Astrocyte of the hippocampus (primary cell): ENCODE data around the gene FAHD2B.
"Not testable (repeated sequence)": the region's sequence is repeated elsewhere in the genome, so short reads cannot be mapped to it uniquely, and the experiment has no call there.

Source experiments
- DNase-seq: peaks from one replicate; pipeline ENCODE4 v3.0.0; 2011; ENCODE audit warnings: low read depth, low spot score

Gene FAHD2B, protein sequence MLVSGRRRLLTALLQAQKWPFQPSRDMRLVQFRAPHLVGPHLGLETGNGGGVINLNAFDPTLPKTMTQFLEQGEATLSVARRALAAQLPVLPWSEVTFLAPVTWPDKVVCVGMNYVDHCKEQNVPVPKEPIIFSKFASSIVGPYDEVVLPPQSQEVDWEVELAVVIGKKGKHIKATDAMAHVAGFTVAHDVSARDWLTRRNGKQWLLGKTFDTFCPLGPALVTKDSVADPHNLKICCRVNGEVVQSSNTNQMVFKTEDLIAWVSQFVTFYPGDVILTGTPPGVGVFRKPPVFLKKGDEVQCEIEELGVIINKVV

DNA sequence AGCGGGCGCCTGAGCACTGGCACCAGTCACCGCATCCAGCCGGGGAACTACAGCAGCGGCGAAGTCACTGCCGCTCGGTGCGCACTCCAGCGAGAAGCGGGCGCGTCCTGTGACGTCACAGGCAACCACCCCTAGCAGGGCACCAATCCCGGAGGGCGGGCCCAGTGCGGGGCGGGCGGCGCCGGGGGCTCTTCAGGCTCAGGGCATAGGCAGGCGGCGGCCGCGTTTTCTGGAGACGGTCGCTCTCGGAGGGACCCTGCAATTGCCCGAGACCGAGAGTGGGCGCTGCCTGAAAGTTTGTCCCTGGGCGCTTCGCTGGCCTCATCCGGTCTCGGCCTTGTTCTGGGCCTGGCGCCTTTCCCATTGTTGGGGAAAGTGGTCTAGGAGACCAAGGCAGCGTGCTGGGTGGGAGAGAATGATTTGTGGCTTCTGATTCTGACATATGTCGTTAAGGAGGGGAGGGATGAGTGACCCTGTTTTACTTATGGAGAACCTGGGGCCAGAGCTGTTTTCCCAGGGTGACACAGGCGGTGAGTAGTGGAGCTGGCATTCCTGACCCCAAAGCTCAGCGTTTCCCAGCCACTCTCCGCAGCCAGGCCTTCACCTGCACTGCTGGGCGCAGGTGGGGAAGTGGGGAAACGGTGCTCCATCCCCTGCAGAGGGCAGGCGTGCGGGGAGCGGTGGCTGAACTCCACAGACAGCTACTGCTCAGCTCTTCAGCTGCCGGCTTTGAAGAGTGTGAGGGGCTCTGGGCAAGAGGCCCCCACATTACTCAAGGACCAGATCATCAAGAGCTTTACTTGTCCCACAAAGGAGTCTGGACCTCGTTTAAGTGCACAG lies at the start of gene FAHD2B:
TSS of gene FAHD2B (minus strand) at position 111 of the 840 bp plus-strand sequence. CDS start 3,176 bp downstream, outside the sequence.
- peak; percentile 78 for DNase-seq

DNA sequence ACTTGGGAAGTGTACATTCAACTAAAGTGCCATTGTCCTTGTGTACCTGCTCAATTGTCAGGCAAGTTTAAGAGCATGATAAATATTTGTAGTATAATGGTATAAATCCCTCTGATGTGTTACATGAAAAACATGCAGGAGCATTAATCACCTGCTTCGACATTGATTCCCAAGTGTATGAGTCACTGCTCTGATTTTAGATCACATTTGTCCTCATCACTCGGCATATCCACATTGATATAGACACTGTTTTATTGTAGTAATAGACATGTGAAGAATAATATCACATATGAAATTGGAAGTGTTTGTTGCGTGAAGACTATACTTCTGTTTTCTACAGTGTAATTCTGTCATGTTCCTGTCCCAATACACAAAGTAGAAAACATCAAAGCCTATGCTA lies 49.3 kb upstream of the FAHD2B start:
- DNase-seq, result not testable (repeated sequence)

DNA sequence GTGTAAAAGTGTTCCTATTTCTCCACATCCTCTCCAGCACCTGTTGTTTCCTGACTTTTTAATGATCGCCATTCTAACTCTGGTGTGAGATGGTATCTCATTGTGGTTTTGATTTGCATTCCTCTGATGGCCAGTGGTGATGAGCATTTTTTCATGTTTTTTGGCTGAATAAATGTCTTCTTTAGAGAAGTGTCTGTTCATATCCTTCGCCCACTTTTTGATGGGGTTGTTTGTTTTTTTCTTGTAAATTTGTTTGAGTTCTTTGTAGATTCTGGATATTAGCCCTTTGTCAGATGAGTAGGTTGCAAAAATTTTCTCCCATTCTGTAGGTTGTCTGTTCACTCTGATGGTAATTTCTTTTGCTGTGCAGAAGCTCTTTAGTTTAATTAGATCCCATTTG lies 34.4 kb upstream of the FAHD2B start:
- not testable (repeated sequence) for DNase-seq

DNA sequence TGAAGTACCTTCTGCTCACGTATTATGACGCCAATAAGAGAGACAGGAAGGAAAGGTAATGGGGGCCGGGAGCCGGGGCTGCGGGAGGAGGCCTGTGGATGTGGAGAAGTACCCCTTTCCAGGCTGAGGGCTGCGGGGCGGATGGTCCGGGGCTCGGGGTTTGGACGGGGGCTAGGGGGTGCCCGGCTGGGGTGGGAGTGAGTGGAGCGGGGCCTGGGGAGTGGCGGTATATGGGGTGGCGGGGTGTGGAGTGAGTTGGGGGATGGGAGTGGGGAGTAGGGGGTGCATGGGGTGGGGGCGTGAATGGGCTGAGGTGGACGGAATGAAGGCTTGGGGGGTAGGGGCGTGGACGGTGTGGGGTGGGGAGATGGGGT lies 19.2 kb upstream of the FAHD2B start:
- not testable (repeated sequence) for DNase-seq

DNA sequence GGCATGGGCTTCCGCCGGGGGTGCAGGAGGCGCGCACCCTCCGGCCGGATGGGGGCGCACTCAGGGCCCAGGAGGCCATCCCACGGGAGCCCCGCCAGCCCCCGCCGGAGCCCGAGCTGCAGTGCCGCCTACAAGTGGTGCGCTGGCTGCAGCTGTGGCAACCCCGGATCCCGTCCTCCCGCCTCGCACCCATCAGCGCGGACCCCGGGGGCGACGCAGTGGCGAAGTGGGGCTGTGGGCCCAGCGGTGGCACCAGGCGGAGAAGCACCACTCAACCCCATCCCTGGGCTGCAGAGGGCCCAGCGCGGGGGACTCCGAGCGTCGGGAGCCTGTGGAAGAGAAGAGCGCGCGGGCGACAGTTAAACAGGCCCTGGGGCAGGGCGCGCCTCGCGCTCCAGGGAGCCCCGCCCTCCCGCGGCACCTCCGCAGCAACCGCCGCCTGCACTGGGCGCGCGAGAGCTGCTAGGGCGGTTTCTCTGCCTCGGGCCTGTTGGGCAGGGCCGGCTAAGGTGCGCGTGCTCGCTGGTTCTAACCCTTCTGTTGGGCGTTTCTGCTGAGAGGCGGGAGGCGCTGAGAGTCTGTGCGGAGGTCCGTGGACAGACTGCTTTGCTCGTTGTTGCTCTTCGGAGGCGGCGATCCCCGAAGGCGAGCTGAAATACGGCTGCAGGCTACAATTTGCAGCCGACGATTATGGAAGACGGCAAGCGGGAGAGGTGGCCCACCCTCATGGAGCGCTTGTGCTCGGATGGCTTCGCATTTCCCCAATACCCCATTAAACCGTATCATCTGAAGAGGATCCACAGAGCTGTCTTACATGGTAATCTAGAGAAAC lies 18.6 kb upstream of the FAHD2B start, which contains the start of gene ANKRD36:
TSS of gene ANKRD36 (plus strand) at position 104 of the 832 bp plus-strand sequence. CDS start at position 691, 587 bp downstream.
- DNase-seq, result peak; percentile 92

DNA sequence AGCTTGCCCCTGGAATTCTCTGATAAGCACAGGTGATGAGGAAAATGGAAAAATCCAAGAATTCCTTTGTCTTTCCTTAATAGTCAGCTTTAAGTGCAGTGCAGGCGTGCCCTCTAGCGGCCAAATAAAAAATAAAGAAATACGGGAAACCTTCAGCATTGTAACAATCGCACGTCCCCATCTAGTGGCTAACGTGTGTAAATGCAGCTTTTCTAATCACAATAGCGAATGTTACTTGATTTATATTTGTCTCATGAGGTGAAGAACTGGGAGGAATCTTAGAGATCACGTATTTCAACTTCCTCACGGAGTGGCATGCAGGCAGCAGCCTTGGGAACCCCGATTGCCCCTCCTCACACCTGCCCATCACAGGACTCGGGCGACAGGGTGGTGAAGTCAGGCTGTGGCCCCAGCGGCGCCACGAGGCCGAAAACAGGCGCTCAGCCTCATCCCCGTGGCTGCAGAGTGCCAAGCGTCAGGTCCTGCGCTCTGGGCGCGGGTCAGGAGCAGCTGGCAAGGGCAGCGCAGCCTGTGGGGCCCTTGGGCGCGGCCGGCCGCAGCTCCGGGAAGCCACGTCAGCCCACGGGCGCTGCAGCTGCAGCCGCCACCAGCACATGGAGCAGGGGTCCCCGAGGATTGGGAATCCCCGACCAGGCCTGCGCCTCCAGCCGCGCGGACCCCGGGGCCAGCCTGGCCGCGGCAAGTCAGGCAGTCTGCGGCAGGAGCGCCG lies 17.8 kb upstream of the FAHD2B start:
- DNase-seq, result peak; percentile 67

DNA sequence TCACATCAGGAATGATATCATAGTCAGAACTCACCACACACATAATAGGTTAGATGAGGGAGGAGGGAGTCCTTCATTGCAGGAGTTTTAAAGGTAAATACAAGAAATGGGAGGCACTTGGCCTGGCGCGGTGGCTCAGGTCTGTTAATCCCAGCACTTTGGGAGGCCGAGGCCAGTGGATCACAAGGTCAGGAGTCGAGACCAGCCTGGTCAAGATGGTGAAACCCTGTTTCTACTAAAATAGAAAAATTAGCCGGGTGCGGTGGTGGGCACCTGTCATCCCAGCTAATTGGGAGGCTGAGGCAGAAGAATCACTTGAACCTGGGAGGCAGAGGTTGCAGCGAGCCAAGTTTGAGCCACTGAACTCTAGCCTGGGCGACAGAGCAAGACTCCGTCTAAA lies 16.6 kb upstream of the FAHD2B start:
- DNase-seq, result not testable (repeated sequence)

DNA sequence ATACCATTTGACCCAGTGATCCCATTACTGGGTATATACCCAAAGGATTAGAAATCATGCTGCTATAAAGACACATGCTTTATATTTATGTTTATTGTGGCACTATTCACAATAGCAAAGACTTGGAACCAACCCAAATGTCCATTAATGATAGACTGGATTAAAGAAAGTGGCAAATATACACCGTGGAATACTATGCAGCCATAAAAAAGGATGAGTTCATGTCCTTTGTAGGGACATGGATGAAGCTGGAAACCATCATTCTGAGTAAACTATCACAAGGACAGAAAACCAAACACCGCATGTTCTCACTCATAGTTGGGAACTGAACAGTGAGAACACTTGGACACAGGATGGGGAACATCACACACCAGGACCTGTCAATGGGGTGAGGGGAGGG lies 12.2 kb upstream of the FAHD2B start:
- not testable (repeated sequence) for DNase-seq

DNA sequence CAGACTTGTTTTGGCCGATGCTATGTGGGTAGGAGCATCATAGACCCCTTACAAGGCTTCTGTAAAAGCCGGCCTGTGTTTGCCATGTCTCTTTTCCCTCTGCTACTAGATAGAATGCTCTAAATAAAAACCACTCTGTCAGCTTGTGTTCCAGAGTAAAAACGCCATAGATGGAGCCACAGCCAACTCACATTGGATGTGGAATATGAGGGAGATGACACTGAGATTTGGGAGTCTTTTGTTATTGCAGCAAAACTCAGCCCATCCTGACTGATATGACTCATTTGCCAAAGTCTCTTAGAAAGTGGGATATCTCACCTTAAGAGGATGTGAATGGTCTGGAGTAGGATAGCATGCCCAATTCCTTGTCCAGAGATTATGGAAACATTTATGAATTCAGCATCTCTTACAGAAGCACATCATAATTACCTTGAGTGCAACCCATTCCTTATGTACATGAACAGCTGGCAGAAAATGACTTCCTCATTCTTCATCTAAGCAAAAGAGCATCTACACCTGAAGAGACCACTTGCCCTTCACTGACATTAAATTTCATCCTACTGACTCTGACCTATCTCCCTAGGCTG lies 4.2 kb upstream of the FAHD2B start:
- DNase-seq, result not testable (repeated sequence)

DNA sequence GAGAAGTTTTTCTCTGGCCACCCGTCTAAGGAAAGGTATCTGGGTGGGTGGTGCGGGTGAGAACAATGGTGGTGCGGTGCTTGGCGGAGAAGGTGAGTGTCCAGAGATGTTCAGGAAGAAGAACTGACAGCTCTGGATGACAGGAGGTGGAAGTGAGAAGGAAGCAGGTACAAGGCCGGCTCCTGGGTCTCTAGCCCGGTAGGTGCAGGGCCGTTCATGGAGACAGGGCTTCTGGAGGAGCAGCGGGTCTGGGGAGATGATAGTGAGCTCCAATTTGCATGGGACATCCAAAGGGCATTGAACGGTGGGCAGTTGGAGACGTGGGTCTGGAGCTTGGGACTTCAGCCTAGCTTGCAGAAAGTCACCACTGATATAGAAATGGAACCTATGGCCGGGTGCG lies 979 bp upstream of the FAHD2B start:
- no peak for DNase-seq

DNA sequence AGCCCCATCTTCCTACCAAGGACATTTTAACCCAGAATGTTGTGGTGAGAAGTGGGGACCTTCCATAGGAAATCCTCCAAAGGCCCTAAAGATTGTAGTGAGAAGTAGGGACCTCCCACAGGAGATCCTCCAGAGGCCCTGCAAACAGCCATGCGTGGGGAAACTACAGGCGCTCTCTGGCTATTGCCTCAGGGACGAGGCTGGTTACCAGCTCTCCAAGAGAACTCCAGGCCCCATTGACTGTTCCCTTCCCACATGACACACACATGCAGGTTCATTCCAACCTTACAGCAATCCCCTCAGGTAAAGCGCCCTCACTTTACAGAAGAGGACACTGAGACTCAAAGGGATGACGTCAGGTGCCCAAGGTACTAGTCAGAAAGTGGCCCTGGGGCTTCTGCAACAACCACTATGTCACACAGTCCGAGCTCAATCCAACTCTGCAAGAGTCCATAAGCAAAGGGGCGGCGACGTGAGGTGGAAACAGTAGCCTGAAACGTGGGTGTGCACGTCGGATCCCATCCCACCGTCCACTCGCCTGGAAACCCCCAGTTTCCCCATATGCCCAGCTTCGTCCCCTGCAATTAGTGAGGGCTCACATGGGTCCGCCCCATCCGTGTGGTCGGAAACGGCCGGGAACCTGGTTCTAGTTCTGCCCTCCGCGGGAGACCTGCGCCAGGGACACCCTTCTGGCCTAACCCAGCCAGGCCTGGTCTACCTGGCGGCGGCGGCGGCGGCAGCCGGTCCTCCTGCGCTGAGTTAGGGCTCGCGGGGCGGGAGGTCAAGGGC lies 505 bp downstream of the FAHD2B start:
- not testable (repeated sequence) for DNase-seq

DNA sequence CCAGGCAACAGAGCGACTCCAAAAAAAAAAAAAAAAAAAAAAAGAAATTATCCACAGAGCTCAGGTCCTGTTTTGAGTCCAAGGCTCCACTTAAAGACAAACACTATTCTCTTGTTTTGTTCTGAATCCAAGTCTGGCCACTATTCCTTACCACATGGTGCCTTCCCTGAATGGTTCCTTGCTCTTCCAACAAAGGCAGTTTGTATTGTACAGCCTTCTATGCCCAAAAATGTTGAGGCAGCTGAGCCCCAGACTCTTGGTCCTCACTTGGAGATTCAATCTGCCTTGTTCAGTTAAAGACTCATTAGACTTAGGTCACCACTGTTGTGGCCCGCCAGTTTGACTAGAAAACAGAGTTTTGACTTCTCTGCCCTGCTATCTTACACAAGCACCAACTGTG lies 1.7 kb downstream of the FAHD2B start:
- DNase-seq, result not testable (repeated sequence)

DNA sequence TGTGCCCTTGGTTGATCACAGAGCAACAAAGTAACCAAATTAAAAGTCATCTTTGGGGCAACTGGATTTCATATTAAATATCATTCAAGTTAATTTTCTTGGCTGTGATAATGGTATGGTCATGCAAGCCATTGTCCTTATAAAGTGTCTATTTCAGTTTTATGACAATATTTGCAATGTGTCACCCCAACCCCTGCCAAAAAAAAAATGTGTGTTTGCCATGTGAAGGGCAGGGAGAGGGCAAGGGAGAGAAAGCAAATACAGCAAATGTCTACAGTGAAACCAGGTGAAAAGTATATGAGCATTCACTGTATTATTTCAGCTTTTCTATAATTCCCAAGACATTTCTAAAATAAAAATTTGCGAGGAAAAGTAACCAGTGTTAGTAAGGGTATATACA lies 6.0 kb downstream of the FAHD2B start:
- DNase-seq, result not testable (repeated sequence)

DNA sequence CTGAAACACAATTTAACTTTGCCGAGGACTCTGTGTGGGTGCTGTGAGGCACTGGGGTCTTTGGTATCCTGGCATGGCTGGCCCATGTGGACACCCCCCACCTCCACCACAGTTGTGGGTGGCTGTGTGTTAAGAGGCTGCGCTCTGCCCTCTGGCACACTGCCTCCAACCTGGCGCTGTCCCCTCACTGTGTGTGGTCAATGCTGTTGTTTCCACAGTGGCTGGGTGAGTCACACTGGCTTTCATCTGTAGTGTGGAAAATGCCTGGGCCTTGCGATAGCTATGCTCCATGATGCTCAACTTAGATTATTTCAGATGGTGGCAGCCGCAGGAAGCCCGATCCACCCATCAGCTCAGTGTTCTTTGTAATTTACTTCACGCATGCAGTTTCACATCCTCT lies 9.6 kb downstream of the FAHD2B start:
- DNase-seq, result not testable (repeated sequence)

DNA sequence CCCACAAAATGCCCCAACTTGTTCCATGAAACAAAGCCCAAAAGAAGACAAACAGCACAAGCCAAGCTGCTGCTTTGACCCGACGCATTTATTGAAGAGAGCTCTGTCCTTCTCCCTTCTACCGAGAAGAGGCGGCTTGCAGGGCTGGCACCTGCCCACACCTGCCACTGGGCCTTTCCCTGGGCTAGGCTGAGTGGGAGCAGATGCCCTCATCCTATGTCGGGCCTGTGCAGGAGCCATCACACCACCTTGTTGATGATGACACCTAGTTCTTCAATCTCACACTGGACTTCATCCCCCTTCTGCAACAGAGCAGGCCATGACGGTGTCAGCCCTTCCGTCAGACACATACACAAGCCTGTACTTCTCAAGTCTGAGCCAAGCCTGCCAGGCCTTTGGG lies 11.2 kb downstream of the FAHD2B start:
- not testable (repeated sequence) for DNase-seq

DNA sequence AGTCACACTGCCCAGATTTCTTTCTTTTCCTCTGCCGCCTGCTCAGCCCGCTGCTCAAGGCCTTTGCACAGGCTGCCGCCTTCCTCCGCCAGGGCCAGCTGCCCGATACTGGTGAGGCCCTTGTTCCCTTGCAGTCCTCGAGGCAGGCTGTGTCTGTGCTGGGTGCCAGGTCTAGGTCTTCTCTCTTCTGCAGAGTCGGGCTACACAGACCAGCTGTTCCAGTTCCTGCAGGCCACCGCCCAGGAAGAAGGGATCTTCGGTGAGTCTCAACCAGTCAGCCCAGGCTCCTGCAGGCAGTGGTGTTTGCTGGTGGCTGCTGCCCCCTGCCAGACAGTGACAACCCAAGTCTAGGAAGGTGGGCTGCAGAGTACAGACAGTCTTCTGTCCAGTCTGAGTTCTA lies 12.5 kb downstream of the FAHD2B start:
- not testable (repeated sequence) for DNase-seq

DNA sequence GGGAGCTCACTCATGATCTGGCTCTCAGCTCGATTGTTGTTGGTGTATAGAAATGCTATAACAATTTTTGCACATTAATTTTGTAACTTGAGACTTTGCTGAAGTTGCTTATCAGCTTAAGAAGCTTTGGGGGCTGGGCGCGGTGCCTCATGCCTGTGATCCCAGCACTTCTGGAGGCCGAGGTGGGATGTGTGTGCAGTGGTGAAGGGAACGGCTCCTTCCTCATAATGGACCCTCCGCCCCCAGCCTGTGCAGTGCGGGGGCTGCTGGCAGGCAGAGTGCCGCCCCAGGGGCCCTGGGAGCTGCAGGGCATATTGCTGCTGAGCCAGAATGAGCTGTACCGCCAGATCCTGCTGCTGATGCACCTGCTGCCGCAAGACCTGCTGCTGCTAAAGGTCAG lies 13.8 kb downstream of the FAHD2B start:
- DNase-seq, result not testable (repeated sequence)

DNA sequence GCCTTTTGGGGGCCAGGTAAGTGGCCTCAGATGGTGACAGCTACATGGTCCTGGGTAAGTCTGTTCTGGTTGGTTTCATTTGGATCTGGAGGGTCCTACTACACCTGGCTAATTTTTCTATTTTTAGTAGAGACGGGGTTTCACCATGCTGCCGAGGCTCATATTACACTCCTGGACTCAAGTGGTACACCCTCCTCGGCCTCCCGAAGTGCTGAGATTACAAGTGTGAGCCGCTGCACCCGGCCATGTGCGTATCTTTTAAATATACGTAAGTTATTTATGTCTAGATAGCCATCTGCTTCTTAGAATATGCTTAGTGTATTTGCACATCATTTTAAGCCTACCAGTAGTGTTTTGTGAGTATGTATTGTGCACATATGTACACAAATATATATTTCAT lies 17.5 kb downstream of the FAHD2B start:
- DNase-seq, result not testable (repeated sequence)

DNA sequence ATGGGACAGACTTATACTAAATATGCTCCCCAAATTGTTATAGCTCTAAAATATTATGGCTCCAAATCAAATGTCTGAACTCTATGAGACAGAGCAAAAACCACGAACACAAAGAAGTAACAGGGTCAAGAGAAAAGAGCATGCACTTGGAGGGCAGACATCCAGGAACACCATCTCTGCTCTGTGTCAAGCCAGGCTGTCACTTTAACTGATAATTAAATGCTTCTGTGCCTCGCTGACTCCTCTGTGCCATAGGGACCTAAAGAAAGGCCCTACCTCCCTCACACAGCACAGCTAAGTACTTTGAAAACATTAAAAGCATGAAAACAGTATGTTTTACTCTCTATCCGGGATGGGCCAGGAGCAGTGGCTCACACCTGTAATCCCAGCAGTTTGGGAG lies 23.8 kb downstream of the FAHD2B start:
- DNase-seq, result not testable (repeated sequence)

DNA sequence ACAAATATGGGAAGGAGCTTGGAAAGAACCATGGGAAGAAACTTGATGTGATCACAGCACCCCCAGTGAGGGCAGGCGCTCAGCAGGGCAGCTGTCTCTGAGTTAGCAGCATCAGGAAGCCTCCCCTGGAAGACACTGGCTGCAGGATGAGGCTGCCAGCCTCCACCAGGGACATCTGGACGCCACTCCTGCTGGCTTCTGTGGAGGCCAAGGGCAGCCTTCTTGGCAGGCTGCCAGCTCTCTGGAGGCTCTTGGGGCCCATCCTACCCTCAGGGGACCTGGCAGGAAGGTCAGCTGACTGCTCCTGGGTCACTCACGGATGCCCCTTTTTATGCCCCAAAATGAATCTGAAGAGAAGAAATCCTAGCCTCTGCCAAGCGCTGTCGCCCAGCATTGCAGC lies 26.0 kb downstream of the FAHD2B start:
- DNase-seq, result not testable (repeated sequence)
